Ishikawa (cell line): ENCODE results near the gene HACD1.

Source experiments
- FOXM1 ChIP-seq: IDR thresholded peaks from 2 replicates; pipeline ENCODE4 v1.6.1; 2012; ENCODE audit warnings: low read depth, borderline replicate concordance
- RAD21 ChIP-seq: IDR thresholded peaks from 2 replicates; pipeline ENCODE4 v1.6.1; 2012; ENCODE audit warnings: low read depth

- TF ChIP-seq RAD21 (no peak), FOXM1 (no peak)
These were observed 28.8 kb downstream of the HACD1 start for GRCh38 chr10:17588420-17588819.
